GM18519 (cell line): ENCODE results near the gene RPN1.
"Not testable (repeated sequence)": the region's sequence is repeated elsewhere in the genome, so short reads cannot be mapped to it uniquely, and the experiment has no call there.

Experiments used
- ATAC-seq: cut with Tn5 transposase; IDR thresholded peaks from one replicate; pipeline ENCODE4 v1.9.1; 2021; ENCODE audit warnings: mild to moderate bottlenecking, moderate library complexity; ENCODE audit not compliant: unreplicated experiment, low FRiP score

RPN1 gene

GRCh38 chr3:128650096-128651050, at the start of gene RPN1:
Gene RPN1 (minus strand): TSS chr3:128650818. CDS start chr3:128650800, 18 bp downstream.
- ATAC-seq = peak; percentile 90

- ATAC-seq = no peak
These were observed 47.8 kb upstream of the RPN1 start for GRCh38 chr3:128698211-128699047.

GRCh38 chr3:128697341-128697740, 46.7 kb upstream of the RPN1 start:
- no peak for ATAC-seq

- no peak for ATAC-seq
These were observed 43.1 kb upstream of the RPN1 start for GRCh38 chr3:128693696-128694095.

GRCh38 chr3:128689060-128689459, 38.4 kb upstream of the RPN1 start:
- ATAC-seq = no peak

- ATAC-seq = no peak
These were observed 35.8 kb upstream of the RPN1 start for GRCh38 chr3:128686465-128686864.

- ATAC-seq = no peak
These were observed 34.5 kb upstream of the RPN1 start for GRCh38 chr3:128684986-128685726.

- ATAC-seq = no peak
These were observed 33.3 kb upstream of the RPN1 start for GRCh38 chr3:128683957-128684356.

- no peak for ATAC-seq
These were observed 30.8 kb upstream of the RPN1 start for GRCh38 chr3:128681369-128681829.

- ATAC-seq = peak; percentile 88
These were observed 30.2 kb upstream of the RPN1 start for GRCh38 chr3:128680603-128681368.

- no peak for ATAC-seq
These were observed 28.7 kb upstream of the RPN1 start for GRCh38 chr3:128679338-128679737.

GRCh38 chr3:128675802-128676201, 25.2 kb upstream of the RPN1 start:
- ATAC-seq = not testable (repeated sequence)

GRCh38 chr3:128674161-128674784, 23.7 kb upstream of the RPN1 start:
- no peak for ATAC-seq

GRCh38 chr3:128667641-128668040, 17.0 kb upstream of the RPN1 start:
- ATAC-seq = no peak

GRCh38 chr3:128665362-128666021, 14.9 kb upstream of the RPN1 start:
- ATAC-seq = no peak

GRCh38 chr3:128663151-128663550, 12.5 kb upstream of the RPN1 start:
- ATAC-seq = no peak

- no peak for ATAC-seq
These were observed 4.9 kb upstream of the RPN1 start for GRCh38 chr3:128655531-128655930.

GRCh38 chr3:128653993-128654805, 3.6 kb upstream of the RPN1 start:
- ATAC-seq = not testable (repeated sequence)
